Kidney tubule cell (primary cell): ENCODE data around the gene CTIF.

Experiments
- DNase-seq: peaks from one replicate; pipeline ENCODE4 v3.0.0-alpha.2; 2018; ENCODE audit warnings: low spot score

Gene CTIF

DNA sequence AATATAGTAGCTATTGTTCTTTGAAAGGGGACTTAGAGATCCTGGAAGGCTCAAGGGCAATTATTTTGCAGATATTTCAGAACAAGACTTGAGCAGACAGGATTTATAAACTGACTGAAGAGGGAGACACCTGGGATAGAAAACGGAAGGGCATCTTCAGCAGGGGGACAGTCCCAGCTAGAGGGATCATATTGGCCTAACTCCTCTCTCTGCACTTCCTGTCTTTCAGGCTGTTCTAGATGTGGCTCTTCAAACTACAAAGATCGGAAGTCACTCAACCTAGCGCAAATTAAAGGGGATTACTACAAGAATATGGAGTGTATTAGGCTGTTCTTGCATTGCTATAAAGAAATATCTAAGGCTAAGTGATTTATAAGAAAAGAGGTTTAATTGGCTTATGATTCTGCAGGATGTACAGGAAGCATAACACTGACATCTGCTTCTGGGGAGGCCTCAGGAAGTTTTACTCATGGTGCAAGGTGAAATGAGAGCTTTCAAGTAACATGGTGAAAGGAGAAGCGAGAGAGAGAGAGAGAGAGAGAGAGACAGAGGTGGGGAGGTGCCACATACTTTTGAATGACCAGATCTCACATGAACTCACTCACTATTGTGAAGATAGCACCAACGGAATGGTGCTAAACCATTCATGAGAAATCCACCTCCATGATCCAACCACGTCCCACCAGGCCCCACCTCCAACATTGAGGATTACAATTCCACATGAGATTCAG lies 5.3 kb upstream of the CTIF start:
- DNase-seq: no peak

DNA sequence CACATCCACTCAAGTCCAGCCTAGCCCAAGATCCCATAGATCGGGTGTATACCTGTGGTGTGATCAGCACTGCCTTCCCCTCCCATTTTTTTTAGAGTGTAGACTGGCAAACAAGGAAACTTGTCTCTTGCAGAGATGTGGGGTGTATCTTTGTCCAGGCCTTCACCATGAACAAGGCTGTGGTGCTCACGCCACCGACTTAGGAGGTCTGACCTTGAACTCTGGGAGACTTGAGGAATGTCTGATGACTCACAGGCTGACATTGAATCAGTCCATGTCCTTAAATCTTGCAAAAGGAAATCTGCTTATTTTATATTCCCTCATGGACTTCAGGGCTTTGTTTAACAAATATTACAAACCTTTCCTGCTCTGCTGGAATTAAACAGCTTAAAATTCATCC lies 4.5 kb upstream of the CTIF start:
- DNase-seq: peak; percentile 59

DNA sequence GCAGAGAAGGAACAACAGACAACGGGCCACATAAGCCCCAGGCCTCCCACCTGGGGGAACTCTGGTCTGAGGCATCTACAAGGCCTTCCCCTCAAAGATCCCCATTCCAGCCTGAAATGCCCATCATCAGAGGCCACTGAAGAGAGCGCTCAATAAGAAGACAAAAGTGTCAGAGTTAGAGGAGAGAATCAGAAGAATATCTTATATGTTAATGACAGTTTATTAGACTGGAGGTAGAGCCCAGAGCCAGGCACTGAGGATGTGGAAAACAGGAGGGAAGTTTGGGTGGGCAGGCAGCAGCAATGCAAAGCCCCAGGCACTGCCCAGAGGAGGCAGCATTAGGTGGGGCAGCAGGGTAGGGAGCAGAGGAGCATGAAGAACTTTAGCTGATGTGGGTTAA lies 2.9 kb upstream of the CTIF start:
- no peak for DNase-seq

DNA sequence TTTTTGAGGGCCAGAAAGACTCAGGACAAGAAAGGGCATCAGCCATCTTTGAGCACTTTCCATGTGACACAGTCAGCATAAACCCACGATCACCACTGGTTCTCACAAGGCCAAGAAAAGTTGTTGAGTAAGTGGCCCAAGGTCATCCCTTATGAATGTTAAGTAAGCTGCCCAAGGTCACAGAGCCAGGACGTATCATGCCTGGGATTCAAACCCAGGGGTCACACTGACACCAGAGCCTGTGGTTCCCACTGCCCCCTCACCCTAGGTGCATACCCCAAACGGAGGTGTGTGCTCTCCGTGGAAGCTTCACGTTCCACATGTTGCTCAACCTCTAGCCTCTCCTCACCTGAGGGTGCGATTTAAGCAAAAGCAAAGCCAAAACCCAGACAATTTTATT lies 2.3 kb upstream of the CTIF start:
- no peak for DNase-seq

DNA sequence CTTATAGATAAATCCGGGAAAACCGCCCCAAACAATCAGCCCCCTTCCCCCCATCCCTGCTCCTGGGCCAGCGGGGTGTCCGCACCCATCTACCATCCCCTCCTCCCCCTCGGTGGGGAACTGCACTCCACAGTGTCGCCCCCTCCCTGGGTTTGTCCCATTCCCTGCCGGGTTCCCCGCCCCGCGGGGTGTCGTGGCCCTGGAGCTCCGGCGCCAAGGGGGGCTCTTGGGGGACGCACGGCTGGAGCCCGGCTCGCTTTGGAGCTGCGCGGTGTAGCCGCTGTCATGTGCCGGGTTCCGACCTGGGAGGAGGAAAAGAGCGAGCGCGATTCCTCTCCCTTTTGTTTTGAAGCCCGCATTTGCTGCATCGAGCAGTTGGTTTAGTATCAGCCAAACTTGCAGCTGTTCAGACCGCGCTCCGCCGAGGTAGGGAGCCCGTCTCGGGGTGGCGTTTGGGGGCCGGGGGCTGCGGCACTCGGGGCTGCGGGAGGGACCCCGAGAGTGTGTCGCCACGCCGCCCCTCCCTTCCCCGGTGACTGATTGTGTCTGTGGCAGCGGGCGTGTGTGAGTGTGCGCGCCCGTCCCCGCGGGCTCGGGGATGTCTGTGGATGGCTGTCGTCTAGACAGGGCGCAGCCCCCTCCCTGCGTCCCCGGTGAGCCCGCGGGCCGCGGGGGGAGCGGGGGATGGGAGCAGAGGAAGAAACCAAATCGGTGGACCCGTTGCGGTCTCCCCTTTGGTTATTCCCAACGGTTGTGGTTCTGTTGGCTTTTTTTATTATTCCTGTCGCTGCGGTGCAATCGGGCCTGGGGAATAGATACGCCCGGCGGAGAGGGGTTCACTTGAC lies 797 bp downstream of the CTIF start:
- DNase-seq: peak; percentile 50

DNA sequence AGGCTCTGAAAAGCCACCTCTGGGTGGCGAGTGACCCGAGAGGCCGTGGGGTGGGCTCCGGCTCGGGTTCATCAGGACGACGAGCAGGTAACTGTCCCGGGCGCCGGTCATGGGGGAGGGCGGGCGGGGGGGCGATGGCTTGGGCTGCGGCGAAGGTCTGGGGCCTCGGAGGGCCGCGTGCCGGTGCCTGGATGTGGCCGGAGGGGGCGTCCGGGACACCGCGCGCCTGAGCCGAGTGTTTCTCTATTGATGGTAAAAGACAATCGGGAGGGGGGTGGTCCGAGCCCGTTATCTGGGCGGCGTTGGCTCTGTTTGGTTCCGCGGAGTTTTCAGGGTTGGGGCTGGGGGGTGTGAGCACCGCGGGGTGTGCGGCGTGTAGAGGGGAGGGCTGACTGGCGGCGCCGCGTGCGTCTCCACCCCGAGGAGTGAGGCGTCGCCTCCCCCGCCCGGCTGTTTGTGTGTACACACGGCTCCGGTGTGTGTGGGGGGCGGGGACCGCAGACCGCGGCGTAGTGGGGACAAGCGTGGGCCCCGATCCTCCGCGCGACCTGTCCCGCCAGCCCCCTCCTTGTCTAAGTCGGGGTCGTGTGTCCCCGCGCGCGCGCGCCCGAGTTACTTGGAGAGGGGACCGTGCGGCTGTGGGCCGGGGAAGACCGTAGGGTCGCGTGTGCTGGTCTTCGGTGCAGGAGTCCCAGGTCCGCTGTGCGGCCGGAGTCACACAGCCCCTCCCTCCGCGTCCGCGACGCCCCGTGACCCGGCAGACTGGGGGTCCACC lies 1.6 kb downstream of the CTIF start:
- peak; percentile 54 for DNase-seq

DNA sequence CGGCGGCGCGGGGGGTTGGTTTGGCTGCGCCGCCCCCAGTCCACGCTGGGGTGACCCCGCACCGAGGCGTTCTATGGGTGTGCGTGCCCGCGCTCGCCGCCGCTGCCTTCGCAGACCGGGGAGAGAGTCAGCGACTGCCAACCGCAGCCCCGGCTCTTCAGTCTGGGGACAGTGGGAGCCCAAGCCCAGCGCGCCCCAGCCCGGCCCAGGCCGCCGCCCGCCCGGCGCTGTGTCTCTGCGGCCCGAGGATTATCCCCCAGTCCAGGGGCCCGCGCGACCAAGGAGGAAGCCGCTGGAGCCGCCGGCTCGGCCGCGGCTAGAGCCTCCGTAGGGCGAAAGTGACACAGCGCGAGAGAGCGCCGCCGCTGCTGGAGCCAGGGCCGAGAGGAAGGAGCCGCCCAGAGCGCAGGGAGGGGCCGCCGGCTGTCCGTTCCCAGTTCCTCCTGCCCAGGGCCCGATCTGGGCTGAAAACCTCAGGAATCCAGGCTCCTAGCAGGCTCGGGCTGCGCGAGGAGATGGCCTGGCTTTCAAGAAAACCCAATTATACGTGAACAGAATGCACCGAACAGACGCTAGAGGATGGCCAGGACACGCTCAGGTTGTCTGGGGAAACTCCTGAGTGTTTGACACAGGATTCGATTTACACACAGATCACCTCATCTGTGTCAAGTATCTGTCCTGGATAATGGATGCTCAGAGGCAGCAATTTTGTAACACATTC lies 2.4 kb downstream of the CTIF start:
- peak; percentile 81 for DNase-seq

DNA sequence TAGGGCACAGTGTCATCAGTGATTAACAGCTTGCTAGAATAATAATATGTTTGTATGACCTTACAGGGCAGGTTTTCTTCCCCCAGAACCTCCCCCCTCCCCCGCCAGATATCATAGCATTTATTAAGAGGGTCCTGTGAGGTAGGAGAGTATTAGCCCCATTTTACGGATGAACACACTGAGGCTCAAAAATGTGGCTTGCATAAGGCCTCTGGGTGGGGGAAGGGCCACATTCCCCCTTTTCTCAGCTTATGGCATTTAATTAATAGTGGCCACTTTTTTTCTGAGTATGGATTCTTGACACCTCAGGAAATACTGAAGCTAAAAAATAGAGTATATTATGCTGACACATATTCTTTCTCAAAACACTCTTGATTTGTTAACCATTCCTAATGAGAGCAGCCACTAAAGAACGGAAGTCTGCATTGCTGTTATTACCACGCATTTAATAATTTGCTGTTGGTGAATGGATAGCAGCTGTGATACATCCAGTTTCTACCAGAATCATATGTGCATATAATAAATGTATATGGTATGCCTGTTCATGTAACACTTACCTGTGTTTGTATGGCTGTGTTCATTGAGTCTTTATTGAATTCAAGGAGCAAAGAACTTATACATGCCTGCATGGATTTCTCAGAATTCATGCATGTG lies 3.0 kb downstream of the CTIF start:
- DNase-seq: no peak

DNA sequence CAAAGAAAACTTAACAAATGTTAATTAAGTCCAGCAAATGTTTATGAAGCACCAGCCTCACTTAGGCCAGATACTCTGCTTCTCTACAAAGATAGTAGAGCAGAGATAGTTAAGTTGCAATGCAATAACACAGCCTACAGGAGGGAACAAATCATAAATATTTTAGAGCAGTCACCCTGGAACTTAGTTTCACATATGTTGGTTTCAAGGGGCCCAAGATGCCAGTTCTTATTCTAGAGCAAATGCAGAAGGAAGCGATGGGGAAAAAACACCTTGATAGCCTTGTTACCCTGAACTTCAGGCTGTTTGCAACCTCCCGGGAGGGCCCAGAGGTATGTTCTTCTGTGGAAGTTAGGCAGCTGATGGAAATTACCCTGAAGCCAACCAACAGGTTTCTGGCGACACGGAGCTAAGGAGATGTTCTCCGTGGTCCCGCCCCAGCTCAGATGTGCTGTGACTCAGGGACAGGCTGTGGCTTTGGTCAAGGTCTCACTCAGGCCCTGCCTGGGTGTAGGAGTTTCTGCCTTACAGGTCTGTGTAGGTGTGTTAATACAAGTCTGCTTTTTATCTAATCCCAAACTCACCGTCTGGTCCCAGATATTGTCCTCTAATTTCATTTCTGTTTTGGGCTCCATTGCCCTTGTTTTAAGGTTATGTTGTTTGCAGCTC lies 3.8 kb downstream of the CTIF start:
- peak; percentile 69 for DNase-seq

DNA sequence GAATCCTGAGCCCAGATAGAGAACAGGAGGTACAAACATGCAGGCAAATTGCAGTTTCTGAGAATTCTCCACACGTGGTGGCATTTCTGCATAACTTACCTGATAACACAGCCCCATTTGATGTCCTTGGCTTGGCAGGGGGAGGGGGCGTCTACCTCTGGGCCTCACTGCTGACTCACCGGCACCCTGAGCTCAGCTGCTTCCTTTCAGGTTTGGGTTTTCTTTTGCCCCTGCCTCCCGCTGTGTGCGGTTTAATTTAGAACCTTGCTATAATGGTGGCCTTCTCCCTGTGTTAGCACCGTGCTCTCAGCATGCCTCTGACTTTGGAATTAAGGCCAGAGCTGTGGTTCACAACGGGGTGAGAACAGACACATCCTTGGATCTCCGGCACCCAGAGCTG lies 4.4 kb downstream of the CTIF start:
- DNase-seq: peak; percentile 59

DNA sequence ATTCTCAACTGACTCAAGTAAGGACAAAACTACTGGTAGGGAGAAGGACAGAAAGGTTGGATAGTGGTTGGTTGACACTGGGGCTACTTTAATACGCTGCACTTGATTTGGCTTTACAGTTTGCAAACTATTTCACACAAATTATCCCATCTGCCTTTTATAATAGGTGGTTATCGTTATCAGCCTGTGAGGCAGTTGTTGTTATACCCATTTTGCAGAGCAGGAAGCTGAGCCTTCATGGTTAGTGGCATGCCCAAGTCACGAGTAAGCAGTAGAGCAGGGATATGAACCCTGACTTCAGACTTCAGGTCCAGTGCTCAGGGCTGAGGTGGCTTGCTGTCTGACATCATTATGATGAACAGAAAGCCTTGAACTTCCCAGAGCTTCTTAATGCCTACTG lies 5.3 kb downstream of the CTIF start:
- peak; percentile 47 for DNase-seq

DNA sequence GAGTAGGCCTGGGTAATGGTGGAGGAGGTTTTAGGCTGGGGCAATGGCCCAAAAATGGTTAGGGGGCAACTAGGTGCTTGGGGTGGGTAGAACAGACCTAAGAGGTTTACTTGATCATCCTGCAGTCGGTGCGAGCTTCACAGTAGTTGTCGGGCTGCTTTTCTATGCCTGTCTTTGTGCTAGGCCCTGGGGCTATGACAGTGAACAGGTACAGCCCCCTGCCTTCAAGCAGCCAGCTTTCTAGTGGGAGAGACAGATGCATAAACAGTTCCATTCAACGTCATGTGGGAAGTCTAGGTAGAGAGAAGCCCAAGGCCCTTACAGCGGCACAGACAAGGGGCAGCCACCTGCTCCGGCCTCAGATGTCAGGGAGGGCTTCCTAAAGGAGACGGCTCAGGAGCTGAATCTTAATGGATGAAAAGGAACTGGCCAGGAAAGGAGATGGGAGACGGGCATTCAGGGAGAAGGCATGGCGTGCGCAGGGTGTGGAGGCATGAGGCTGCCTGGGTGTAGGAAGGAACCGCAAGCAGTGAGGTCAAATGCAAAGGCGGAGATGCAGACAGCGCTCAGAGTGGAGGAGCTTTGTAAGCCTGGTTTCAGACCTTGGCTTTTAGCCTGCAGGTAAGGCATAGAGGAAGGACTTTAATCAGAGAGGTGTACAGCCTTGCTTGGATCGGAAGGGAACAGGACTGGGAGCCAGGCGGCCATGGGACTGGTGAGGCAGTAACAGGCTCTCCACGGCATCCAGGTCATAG lies 6.0 kb downstream of the CTIF start:
- no peak for DNase-seq

DNA sequence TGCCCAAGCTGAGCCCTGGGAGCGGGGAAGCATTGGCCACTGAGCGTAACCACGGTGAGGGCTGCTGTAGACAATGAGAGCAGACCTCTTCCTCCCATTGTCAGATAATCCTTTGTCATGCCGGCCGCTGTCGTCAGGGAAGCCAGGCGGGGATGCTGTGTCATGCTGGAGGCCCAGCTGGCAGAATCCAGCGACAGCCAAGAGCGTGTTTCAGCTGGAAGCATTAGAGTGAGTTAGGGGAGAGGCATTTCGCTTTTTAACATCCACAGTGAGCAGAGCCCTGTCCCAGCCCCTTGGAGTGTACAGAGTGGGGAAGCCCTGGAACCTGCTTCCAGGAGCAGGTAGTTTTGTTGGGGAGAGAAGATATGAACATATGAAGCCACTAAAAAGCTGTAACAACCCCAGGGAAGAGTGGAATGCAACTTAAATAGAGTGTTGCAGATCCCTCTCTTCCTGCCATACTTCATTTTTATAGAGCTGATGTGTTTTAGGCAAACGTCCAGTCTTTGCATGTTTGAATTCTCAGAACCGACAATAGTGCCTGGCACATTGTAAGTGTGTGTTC lies 7.0 kb downstream of the CTIF start:
- DNase-seq: peak; percentile 76

DNA sequence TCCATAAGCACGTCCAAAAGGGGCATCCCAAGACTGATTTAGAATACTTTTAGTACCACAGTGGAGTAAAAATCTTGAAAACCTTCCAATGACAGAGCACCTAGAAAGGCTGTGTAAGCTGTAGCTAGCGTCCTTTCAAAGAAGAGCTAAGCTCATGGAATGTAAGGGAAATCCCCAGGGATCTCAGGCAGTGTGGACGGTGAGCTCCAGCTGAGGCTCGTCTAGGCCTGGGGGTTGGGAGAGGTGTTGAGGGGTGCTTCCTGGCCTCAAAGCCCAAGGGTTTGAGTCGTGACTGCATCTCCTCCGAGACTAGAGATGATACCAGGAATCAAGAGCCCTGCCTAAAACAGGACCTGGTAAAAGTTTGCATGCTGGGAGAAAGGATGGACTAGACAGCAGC lies 7.6 kb downstream of the CTIF start:
- DNase-seq: peak; percentile 55

DNA sequence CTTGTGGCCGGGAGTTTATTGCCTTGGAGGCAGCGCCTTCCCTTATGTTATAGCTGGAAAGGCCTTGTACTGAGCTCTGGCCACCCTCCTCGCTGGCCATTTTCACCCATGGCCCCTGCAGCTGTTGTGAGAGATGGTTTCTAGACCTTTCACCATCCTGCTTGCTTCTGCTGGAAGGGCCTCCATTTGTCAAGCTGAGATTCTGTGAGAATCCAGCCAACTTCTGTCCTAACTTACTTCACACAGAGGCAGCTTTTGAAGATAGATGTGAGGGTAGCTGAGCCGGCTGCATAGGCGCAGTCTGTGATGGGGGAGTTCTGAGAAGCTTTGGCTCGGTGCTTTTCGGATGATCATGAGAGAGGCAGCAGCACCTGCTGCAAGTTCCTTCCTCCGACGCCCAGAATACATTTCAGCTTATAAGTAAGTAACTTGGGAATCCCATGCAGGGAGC lies 8.7 kb downstream of the CTIF start:
- no peak for DNase-seq

DNA sequence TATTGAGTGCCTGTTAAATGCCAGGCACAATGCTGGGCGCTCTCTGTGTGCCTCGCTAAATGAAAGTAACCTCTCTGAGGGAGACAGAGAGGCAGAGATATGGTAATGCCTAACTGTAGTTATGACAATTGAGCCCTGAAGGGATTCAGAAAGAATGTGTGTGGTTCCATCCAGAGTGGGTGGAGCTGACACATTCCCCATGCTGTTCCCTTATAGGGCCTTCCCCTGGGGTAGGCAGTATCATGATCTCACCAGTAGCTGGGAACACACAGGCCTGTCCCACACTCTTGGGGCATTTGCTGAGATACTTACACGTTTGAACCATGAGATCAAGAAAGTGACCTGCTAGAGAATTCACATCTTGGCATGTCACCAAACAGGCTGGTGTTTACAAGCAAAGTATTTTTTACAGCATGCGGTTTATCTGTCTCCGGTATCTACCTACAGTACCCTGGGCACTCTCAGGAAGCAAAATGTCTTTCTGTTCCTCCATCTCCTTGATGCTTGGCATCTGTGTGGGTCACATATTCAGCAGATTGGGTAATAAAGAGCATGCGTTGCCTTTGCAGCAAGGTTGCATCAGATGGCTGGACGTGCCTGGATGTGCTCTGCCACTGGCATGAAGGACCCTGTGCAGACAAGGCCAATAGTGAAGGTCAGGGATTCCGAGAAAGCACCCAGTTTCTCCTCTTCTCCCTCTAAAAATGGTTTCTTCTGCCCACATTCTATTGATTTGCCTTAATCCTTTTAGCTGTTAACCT lies 9.4 kb downstream of the CTIF start:
- DNase-seq: peak; percentile 90

DNA sequence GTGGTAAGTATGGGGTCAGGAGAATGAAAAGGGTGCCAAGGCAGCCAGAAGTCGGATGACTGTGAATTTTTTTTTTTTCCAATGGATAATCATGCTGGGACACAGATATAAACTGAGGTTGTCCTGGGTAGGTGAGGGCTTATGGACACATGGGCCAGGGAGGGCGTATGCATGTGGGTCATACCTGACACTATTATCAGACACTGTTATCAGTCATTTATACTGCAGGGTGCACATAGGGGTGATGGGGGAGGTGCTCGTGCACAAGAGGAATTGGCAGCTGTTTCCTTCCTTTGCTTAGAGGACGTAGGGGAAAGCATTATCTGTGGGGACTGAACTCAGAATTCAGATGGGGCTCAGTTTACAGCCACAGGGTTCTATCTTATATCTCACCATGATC lies 10.1 kb downstream of the CTIF start:
- no peak for DNase-seq

DNA sequence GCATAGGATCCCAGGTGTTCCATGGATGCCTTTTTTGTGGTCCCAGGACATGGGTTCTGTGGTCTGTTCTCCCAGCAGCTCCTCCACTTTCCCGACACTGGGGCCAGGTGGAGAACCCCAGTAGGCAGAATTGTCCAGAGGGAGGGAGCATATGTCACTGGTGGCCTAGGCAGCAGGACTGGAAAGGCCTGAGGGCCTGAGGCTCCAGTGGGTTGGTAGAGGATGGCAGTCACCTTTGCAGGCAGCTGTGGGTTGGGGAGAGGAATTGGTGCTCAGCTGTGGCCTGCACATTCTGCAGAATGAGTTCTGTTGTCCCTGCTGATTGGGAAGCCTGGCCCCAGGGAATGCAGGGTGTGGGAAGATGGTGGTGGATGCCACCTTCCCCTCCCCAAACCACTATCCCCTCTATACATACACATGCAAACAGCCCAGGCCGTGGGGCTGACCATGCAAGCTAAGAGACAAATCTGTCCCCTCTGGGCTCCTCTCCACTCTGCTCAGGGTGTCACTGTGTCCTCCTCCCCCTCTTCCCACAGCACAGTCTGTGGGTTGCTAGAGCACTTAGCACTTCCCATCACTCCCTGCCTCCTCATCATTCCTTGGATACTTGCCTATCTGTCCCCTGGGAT lies 11.4 kb downstream of the CTIF start:
- no peak for DNase-seq

DNA sequence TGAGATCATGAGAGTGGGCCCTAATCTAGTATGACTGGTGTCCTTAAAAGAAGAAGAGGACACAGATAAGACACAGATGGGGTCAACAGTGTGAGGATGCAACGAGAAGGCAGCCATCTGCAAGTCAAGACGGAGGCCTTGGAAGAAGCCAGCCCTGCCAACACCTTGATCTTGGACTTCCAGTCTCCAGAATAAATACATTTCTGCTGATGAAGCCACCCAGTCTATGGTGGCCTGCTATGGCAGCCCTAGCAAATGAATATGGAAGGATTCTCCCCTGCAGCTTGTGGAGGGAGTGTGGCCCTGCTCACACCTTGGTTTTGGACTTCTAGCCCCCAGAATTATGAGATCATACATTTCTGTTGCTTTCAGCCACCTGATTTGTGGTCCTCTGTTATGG lies 12.3 kb downstream of the CTIF start:
- no peak for DNase-seq
